Measurements from ENCODE around the gene ZSCAN26. TPM values are rescaled to one million over a fixed set of nuclear protein-coding genes. Genes with fewer than 3 reads are reported as not detected.
A peak's percentile ranks its signal among the peaks of the same experiment; 100 is the strongest.

The ZSCAN26 gene
- polyA plus RNA-seq, 1 of the 3 experiments (the other 2 are of a cell fraction), result 11.0 TPM

GRCh38 chr6:28323813-28324424, 57.0 kb downstream of the ZSCAN26 start:
- no peak for DNase-seq
- WGBS (ENCODE audit: low lambda C conversion rate), result 92% methylated on average over 1 of the region's 1 CpG
- Histone ChIP-seq H2AFZ (ENCODE audit: low read depth) (no peak overlapping the region), H4K20me1 (ENCODE audit: insufficient read depth) (no peaks in the 10 kb centered on the region), H3K4me3 (ENCODE audit: low read depth in 2 of 2, low read length in 1 of 2) (no peak overlapping the region), H3K9me2 (no peaks in the 10 kb centered on the region), H3K4me1 (ENCODE audit: control insufficient read depth in 1 of 2, insufficient read depth in 2 of 2, low read depth in 1 of 2, low read length in 1 of 2) (no peaks in the 10 kb centered on the region), H3K36me3 (replicated peaks in 1 of 2; ENCODE audit: control insufficient read depth in 1 of 2, insufficient read depth in 2 of 2, low read length in 1 of 2) (peaks cover 6 to 11% of the 10 kb centered on the region in 2 experiments), H3K27me3 (ENCODE audit: insufficient read depth) (no peaks in the 10 kb centered on the region), H3K9me3 (peaks cover 4% of the 10 kb centered on the region), H3K79me2 (ENCODE audit: insufficient read depth) (no peaks in the 10 kb centered on the region), H3K9ac (no peak overlapping the region), H3K27ac (ENCODE audit: low read depth in 2 of 2, low read length in 1 of 2) (no peak overlapping the region), H3K4me2 (no peak overlapping the region), H3F3A (replicated peaks; ENCODE audit: insufficient read depth) (no peaks in the 10 kb centered on the region)
- POLR2A ChIA-PET, result interaction anchor here (0.8 to 1.1 kb wide), 2 partner anchors 10 to 11 kb away, joined by 3 read pairs; no protein-coding TSS in a partner anchor
- CTCF ChIA-PET, result interaction anchor here (1.3 kb wide), 1 partner anchor 12 kb away, joined by 4 read pairs; no protein-coding TSS in a partner anchor
- no peak for TF ChIP-seq FOXM1 (IDR thresholded peaks at IDR 0.05; ENCODE audit: low read depth)
- TF ChIP-seq, protein P1, sequence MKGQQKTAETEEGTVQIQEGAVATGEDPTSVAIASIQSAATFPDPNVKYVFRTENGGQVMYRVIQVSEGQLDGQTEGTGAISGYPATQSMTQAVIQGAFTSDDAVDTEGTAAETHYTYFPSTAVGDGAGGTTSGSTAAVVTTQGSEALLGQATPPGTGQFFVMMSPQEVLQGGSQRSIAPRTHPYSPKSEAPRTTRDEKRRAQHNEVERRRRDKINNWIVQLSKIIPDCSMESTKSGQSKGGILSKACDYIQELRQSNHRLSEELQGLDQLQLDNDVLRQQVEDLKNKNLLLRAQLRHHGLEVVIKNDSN (IDR thresholded peaks at IDR 0.05; ENCODE audit: borderline replicate concordance, low read depth), result no peak
- no peak for TF ChIP-seq EZH2phosphoT487 (IDR thresholded peaks at IDR 0.05; ENCODE audit: borderline replicate concordance, low read depth)
- no peak for TF ChIP-seq RAD21 (IDR thresholded peaks at IDR 0.05; ENCODE audit: low read length)

DNA sequence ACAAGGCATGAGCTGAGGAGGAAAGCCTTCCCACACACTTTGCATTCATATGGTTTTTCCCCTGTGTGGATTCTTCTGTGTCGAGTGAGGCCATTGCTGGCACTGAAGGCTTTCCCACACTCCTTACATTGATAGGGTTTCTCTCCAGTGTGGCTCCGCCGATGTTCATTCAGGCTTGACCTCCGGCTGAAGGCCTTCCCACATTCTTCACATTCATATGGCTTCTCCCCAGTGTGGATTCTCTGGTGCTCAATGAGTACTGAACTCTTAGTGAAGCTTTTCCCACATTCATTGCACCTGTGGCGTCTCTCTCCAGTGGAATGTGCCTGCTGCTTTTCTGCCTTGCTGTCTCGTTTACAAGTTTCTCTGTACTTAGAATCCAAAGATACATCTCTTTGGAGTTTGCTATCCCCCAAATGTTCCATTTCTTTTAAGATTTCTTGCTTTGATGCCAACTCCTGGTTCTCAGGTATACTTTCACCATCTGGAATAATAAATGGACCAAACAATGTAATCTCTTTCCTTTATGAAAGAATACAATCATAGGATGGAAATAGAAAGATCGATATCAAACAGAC, 59.5 kb downstream of the ZSCAN26 start:
- no peak for DNase-seq
- no peaks in the 10 kb centered on the region for H4K20me1 ChIP-seq (ENCODE audit: insufficient read depth)
- POLR2A ChIA-PET, result no interaction called here
- 75% methylated on average over 7 of the region's 7 CpGs for WGBS (ENCODE audit: low lambda C conversion rate)
- H3K27me3 ChIP-seq (ENCODE audit: insufficient read depth), result no peaks in the 10 kb centered on the region
- no peak overlapping the region for H2AFZ ChIP-seq (ENCODE audit: low read depth)
- no peak overlapping the region for H3K27ac ChIP-seq (ENCODE audit: low read depth in 2 of 2, low read length in 1 of 2)
- H3K4me3 ChIP-seq (ENCODE audit: low read depth in 2 of 2, low read length in 1 of 2), result peak overlapping the region in 1 of 2 experiments; percentile 3; a peak in 1 of 4 replicates
- H3K79me2 ChIP-seq (ENCODE audit: insufficient read depth), result no peaks in the 10 kb centered on the region
- no peak overlapping the region for H3K9ac ChIP-seq
- TF ChIP-seq MXI1 (IDR thresholded peaks at IDR 0.05; ENCODE audit: low read depth, low read length) (no peak), RCOR1 (IDR thresholded peaks at IDR 0.05; ENCODE audit: low read length) (no peak), YY1 (IDR thresholded peaks at IDR 0.05; ENCODE audit: low read depth) (no peak), FOSL2 (IDR thresholded peaks at IDR 0.05; ENCODE audit: borderline replicate concordance, low read depth) (no peak), JUND (IDR thresholded peaks at IDR 0.05) (no peak), SIN3A (IDR thresholded peaks at IDR 0.05; ENCODE audit: borderline replicate concordance, low read depth, low read length) (no peak), RFX5 (IDR thresholded peaks at IDR 0.05; ENCODE audit: low read length) (no peak), FOXM1 (IDR thresholded peaks at IDR 0.05; ENCODE audit: low read depth) (no peak), TEAD4 (IDR thresholded peaks at IDR 0.05; ENCODE audit: borderline replicate concordance, insufficient read depth) (no peak), TCF12 (IDR thresholded peaks at IDR 0.05) (no peak), USF2 (IDR thresholded peaks at IDR 0.05; ENCODE audit: borderline replicate concordance, low read depth, low read length) (no peak), POLR2AphosphoS5 (IDR thresholded peaks at IDR 0.05; ENCODE audit: low read depth, low read length) (no peak), GABPA (IDR thresholded peaks at IDR 0.05; ENCODE audit: low read depth) (no peak), EP300 (IDR thresholded peaks at IDR 0.05; ENCODE audit: borderline replicate concordance in 1 of 2, low read depth in 1 of 2, low read length in 1 of 2) (no peak), NFIC (IDR thresholded peaks at IDR 0.05; ENCODE audit: borderline replicate concordance) (no peak)
- TF ChIP-seq, protein P2, sequence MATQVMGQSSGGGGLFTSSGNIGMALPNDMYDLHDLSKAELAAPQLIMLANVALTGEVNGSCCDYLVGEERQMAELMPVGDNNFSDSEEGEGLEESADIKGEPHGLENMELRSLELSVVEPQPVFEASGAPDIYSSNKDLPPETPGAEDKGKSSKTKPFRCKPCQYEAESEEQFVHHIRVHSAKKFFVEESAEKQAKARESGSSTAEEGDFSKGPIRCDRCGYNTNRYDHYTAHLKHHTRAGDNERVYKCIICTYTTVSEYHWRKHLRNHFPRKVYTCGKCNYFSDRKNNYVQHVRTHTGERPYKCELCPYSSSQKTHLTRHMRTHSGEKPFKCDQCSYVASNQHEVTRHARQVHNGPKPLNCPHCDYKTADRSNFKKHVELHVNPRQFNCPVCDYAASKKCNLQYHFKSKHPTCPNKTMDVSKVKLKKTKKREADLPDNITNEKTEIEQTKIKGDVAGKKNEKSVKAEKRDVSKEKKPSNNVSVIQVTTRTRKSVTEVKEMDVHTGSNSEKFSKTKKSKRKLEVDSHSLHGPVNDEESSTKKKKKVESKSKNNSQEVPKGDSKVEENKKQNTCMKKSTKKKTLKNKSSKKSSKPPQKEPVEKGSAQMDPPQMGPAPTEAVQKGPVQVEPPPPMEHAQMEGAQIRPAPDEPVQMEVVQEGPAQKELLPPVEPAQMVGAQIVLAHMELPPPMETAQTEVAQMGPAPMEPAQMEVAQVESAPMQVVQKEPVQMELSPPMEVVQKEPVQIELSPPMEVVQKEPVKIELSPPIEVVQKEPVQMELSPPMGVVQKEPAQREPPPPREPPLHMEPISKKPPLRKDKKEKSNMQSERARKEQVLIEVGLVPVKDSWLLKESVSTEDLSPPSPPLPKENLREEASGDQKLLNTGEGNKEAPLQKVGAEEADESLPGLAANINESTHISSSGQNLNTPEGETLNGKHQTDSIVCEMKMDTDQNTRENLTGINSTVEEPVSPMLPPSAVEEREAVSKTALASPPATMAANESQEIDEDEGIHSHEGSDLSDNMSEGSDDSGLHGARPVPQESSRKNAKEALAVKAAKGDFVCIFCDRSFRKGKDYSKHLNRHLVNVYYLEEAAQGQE (IDR thresholded peaks at IDR 0.05; ENCODE audit: low read depth, low read length), result no peak
- TF ChIP-seq, protein P3, sequence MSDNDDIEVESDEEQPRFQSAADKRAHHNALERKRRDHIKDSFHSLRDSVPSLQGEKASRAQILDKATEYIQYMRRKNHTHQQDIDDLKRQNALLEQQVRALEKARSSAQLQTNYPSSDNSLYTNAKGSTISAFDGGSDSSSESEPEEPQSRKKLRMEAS (IDR thresholded peaks at IDR 0.05; ENCODE audit: low read depth), result no peak
- TF ChIP-seq, protein P4, sequence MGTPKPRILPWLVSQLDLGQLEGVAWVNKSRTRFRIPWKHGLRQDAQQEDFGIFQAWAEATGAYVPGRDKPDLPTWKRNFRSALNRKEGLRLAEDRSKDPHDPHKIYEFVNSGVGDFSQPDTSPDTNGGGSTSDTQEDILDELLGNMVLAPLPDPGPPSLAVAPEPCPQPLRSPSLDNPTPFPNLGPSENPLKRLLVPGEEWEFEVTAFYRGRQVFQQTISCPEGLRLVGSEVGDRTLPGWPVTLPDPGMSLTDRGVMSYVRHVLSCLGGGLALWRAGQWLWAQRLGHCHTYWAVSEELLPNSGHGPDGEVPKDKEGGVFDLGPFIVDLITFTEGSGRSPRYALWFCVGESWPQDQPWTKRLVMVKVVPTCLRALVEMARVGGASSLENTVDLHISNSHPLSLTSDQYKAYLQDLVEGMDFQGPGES (IDR thresholded peaks at IDR 0.05; ENCODE audit: low read depth, low read length), result no peak
- H3K4me2 ChIP-seq, result no peak overlapping the region
- H3K36me3 ChIP-seq (replicated peaks in 1 of 2; ENCODE audit: control insufficient read depth in 1 of 2, insufficient read depth in 2 of 2, low read length in 1 of 2), result peaks cover 6 to 11% of the 10 kb centered on the region in 2 experiments
- CTCF ChIA-PET, result no interaction called here
- H3F3A ChIP-seq (replicated peaks; ENCODE audit: insufficient read depth), result no peaks in the 10 kb centered on the region
- H3K9me2 ChIP-seq, result no peaks in the 10 kb centered on the region
- H3K9me3 ChIP-seq, result peaks cover 4% of the 10 kb centered on the region
- H3K4me1 ChIP-seq (ENCODE audit: control insufficient read depth in 1 of 2, insufficient read depth in 2 of 2, low read depth in 1 of 2, low read length in 1 of 2), result peaks cover 0 to 4% of the 10 kb centered on the region in 2 experiments; a peak in 1 of 4 replicates
